Testis (tissue), 2 donors: ENCODE data around the gene PPARD.

Source experiments
- POLR2A ChIP-seq: fragments of 450-650 bp; IDR thresholded peaks from one replicate; pipeline ENCODE4 v1.6.1; 2017; ENCODE audit warnings: antibody characterized with exemption, mild to moderate bottlenecking, moderate library complexity
- TF ChIP-seq, protein P1 (sequence below), 3 experiments: fragments of 450-650 bp in 2 of 3; fragments of 200-600 bp in 1 of 3; sonication (generic) in 1 of 3; IDR thresholded peaks; one replicate each; pipeline ENCODE4 v1.5.1; 2016 to 2019; ENCODE audit warnings: antibody characterized with exemption in 3 of 3, mild to moderate bottlenecking in 2 of 3, moderate library complexity in 1 of 3

GRCh38 chr6:35304299-35304698 is 38.1 kb upstream of the PPARD start:
- TF ChIP-seq, protein P1, sequence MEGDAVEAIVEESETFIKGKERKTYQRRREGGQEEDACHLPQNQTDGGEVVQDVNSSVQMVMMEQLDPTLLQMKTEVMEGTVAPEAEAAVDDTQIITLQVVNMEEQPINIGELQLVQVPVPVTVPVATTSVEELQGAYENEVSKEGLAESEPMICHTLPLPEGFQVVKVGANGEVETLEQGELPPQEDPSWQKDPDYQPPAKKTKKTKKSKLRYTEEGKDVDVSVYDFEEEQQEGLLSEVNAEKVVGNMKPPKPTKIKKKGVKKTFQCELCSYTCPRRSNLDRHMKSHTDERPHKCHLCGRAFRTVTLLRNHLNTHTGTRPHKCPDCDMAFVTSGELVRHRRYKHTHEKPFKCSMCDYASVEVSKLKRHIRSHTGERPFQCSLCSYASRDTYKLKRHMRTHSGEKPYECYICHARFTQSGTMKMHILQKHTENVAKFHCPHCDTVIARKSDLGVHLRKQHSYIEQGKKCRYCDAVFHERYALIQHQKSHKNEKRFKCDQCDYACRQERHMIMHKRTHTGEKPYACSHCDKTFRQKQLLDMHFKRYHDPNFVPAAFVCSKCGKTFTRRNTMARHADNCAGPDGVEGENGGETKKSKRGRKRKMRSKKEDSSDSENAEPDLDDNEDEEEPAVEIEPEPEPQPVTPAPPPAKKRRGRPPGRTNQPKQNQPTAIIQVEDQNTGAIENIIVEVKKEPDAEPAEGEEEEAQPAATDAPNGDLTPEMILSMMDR (IDR thresholded peaks at IDR 0.05), result no peak
- no peak for TF ChIP-seq POLR2A
